DOHH2 (cell line): ENCODE data around the gene C3orf52.

Source experiments
- H3F3A ChIP-seq: fragments of 200-600 bp; sonication (generic), shearing (Covaris generic); 2 replicates; pipeline ENCODE4 v1.6.0; 2016; ENCODE audit warnings: antibody characterized with exemption, mild to moderate bottlenecking; ENCODE audit not compliant: control insufficient read depth, insufficient read depth
- H3K27ac ChIP-seq: fragments of 200-600 bp; sonication (generic); 2 replicates; pipeline ENCODE4 v1.5.1; 2014; ENCODE audit warnings: low read depth, mild to moderate bottlenecking, low read length, moderate library complexity
- H3K27me3 ChIP-seq: fragments of 200-600 bp; sonication (generic); 2 replicates; pipeline ENCODE4 v1.6.1; 2014; ENCODE audit warnings: mild to moderate bottlenecking, low read length, mixed read lengths; ENCODE audit not compliant: control insufficient read depth
- H3K36me3 ChIP-seq: fragments of 200-600 bp; sonication (generic); 2 replicates; pipeline ENCODE4 v1.6.1; 2014; ENCODE audit warnings: mild to moderate bottlenecking, low read length, moderate library complexity, mixed read lengths; ENCODE audit not compliant: control insufficient read depth
- H3K4me1 ChIP-seq: fragments of 200-600 bp; sonication (generic); 2 replicates; pipeline ENCODE4 v1.6.1; 2014; ENCODE audit warnings: mild to moderate bottlenecking, low read length, mixed read lengths; ENCODE audit not compliant: control insufficient read depth
- H3K4me2 ChIP-seq: fragments of 200-600 bp; sonication (generic); 2 replicates; pipeline ENCODE4 v1.6.0; 2014; ENCODE audit warnings: mild to moderate bottlenecking, low read length, moderate library complexity
- H3K4me3 ChIP-seq: fragments of 200-600 bp; sonication (generic); 2 replicates; pipeline ENCODE4 v1.5.1; 2014; ENCODE audit warnings: mild to moderate bottlenecking, low read length, mixed read lengths
- H3K79me2 ChIP-seq: fragments of 200-600 bp; sonication (generic); 2 replicates; pipeline ENCODE4 v1.6.1; 2014; ENCODE audit warnings: mild to moderate bottlenecking, low read length, mixed read lengths; ENCODE audit not compliant: control insufficient read depth
- H3K9me2 ChIP-seq: fragments of 200-600 bp; sonication (generic); replicated peaks from 2 replicates; pipeline ENCODE4 v1.6.1; 2014; ENCODE audit warnings: mild to moderate bottlenecking, low read length, mixed read lengths; ENCODE audit not compliant: control insufficient read depth
- H3K9me3 ChIP-seq: fragments of 200-600 bp; sonication (generic); 2 replicates; pipeline ENCODE4 v1.6.1; 2014; ENCODE audit warnings: antibody characterized with exemption, low read length, mixed read lengths; ENCODE audit not compliant: control insufficient read depth, insufficient read depth
- H4K20me1 ChIP-seq: fragments of 200-600 bp; sonication (generic); 2 replicates; pipeline ENCODE4 v1.6.0; 2014; ENCODE audit warnings: low read depth, mild to moderate bottlenecking, antibody characterized with exemption, low read length, moderate library complexity; ENCODE audit not compliant: control insufficient read depth, insufficient read depth
- EZH2phosphoT487 ChIP-seq: fragments of 200-600 bp; sonication (generic); IDR thresholded peaks from 2 replicates; pipeline ENCODE4 v1.6.1; 2017; ENCODE audit warnings: borderline replicate concordance, mild to moderate bottlenecking, antibody characterized with exemption, low read length, moderate library complexity, mixed read lengths
- TF ChIP-seq, protein P1 (sequence below): fragments of 200-600 bp; sonication (generic); IDR thresholded peaks from one replicate; pipeline ENCODE4 v1.5.1; 2014; ENCODE audit warnings: antibody characterized with exemption, mild to moderate bottlenecking, low read depth, low read length; ENCODE audit not compliant: poor library complexity, severe bottlenecking

Gene C3orf52

DNA sequence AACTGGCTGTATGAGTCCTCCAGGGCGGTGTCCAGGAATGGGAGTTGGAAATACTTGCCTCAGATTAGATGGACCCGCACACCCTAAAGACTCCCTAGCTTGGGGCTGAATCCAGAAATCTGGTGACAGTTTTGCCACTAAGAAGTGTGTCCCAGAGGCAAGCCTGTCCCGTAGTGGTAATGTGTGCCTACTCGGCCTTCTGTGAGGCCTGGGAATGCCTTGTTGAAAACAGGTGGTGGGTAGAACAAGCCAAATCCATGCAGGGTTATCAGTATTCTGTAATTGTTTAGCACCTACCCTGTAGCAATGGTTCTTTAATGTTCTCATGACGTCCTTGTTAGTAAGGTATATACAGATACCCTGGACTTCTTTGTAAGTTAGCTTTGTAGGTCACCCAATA lies 1.6 kb downstream of the C3orf52 start:
- Histone ChIP-seq H3K27me3 (no peaks in the 10 kb centered on the region), H3K4me3 (peak overlapping the region; percentile 85), H3K4me1 (peaks cover 67% of the 10 kb centered on the region), H3K9me3 (no peaks in the 10 kb centered on the region), H3K4me2 (peak overlapping the region; percentile 92), H3K27ac (no peak overlapping the region), H3K9me2 (no peaks in the 10 kb centered on the region), H4K20me1 (no peaks in the 10 kb centered on the region), H3F3A (peaks cover 9% of the 10 kb centered on the region; the same call in 1 of the 2 replicates), H3K79me2 (peaks cover 45% of the 10 kb centered on the region), H3K36me3 (no peaks in the 10 kb centered on the region; the same call in 1 of the 2 replicates)
- TF ChIP-seq EZH2phosphoT487 = no peak
- TF ChIP-seq, protein P1, sequence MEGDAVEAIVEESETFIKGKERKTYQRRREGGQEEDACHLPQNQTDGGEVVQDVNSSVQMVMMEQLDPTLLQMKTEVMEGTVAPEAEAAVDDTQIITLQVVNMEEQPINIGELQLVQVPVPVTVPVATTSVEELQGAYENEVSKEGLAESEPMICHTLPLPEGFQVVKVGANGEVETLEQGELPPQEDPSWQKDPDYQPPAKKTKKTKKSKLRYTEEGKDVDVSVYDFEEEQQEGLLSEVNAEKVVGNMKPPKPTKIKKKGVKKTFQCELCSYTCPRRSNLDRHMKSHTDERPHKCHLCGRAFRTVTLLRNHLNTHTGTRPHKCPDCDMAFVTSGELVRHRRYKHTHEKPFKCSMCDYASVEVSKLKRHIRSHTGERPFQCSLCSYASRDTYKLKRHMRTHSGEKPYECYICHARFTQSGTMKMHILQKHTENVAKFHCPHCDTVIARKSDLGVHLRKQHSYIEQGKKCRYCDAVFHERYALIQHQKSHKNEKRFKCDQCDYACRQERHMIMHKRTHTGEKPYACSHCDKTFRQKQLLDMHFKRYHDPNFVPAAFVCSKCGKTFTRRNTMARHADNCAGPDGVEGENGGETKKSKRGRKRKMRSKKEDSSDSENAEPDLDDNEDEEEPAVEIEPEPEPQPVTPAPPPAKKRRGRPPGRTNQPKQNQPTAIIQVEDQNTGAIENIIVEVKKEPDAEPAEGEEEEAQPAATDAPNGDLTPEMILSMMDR = no peak

DNA sequence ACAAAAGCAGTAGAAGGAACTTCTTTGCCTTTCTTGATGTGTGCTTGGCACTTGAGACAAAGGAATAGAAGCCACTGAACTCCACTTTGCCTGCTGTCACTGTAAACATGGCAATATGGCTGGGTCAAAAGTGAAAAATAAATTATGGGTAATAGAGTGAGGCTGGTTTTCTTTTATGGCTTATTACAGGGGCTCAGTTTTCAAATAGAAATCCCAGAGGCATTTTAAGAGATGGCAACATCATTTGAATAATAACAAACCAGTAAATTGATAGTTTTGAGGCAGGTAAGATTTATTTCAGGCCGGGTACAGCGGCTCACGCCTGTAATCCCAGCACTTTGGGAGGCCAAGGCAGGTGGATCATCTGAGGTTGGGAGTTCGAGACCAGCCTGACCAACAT lies 2.8 kb downstream of the C3orf52 start:
- Histone ChIP-seq H3F3A (peaks cover 13% of the 10 kb centered on the region; the same call in 1 of the 2 replicates), H4K20me1 (no peaks in the 10 kb centered on the region), H3K4me1 (peaks cover 73% of the 10 kb centered on the region), H3K4me3 (no peak overlapping the region), H3K27ac (no peak overlapping the region), H3K27me3 (no peaks in the 10 kb centered on the region), H3K36me3 (peaks cover 6% of the 10 kb centered on the region; the same call in 1 of the 2 replicates), H3K4me2 (peak overlapping the region; percentile 23; the same call in 1 of the 2 replicates), H3K9me3 (no peaks in the 10 kb centered on the region), H3K79me2 (peaks cover 54% of the 10 kb centered on the region), H3K9me2 (no peaks in the 10 kb centered on the region)
- TF ChIP-seq, protein P1 = no peak
- TF ChIP-seq EZH2phosphoT487 = no peak

DNA sequence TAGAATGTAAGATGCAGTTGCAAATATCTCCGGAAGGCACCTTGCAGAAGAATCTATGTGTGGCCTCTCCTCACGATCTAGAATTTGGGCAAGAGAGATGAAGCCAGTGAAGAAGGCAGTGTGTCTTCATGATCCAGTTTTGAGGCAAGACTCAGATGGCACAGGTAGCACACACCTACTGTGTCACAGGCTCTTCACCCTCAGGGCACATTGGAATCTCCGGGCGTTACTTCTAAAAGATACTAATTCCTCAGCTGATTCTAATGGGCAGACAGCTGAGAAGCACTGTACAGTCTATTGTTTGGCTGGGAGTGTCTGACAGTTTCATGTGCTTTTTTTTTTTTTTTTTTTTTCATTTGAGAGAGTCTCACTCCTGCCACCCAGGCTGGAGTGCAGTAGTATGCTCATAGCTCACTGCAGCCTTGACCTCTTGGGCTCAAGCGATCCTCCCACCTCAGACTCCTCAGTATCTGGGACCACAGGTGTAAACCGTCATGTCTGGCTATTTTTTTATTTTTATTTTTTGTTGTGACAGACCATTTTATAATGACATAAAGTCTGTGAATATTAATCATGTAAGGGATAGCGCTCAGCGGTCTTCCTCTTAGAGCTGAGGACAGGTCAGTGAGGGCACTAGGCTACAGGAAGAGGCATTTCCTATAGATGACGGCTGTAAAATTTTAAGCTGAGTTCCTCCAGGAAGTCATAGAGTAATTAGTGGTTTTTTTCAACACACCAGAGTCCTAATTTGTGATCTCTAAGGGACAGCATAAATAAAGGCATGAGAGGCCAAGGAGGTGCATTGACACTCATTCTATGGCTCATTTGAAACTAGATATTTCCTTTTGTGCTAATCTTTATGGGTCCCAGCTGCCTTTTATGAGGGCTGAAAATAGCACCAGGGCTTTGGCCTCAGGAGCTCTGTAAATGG lies 4.0 kb downstream of the C3orf52 start:
- Histone ChIP-seq H3K36me3 (peaks cover 15% of the 10 kb centered on the region), H3F3A (peaks cover 9% of the 10 kb centered on the region; the same call in 1 of the 2 replicates), H3K4me1 (peaks cover 67% of the 10 kb centered on the region), H3K9me3 (no peaks in the 10 kb centered on the region), H3K79me2 (peaks cover 54% of the 10 kb centered on the region), H3K27me3 (no peaks in the 10 kb centered on the region), H3K27ac (peak overlapping the region; percentile 12; the same call in 1 of the 2 replicates), H3K4me3 (peak overlapping the region; percentile 35), H3K9me2 (no peaks in the 10 kb centered on the region), H3K4me2 (peak overlapping the region; percentile 40), H4K20me1 (no peaks in the 10 kb centered on the region)
- no peak for TF ChIP-seq EZH2phosphoT487
- TF ChIP-seq, protein P1 = no peak
